NCI-H2227 (cell line): ENCODE data around the gene STT3B.
"Not testable (repeated sequence)": the region's sequence is repeated elsewhere in the genome, so short reads cannot be mapped to it uniquely, and the experiment has no call there.

Experiments
- DNase-seq: peaks from one replicate; lab custom pipeline; 2025; ENCODE audit not compliant: unreplicated experiment; lab: John Stamatoyannopoulos, UW

The STT3B gene

GRCh38 chr3:31532587-31533168 lies at the start of gene STT3B:
Gene STT3B (plus strand): TSS chr3:31532925. CDS start chr3:31532999, 74 bp downstream.
- DNase-seq = peak; percentile 80

DNA sequence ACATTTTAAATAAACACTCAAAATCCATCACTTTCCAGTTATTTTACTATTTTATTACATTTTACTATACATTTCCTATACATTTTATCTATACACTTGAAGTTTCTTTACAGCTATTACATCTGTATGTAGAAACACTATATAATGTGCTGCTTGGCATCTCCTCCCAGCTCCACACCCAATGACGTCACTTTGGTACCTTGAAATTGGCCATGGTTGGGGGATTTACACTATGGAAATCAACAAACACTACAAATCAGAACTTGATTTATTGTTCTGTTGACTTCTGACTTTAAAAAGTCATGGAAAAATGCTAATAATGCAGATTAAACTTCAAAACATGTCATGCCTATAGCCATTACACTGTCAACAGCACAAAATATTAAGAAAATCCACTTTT lies 48.9 kb upstream of the STT3B start:
- DNase-seq = no peak

DNA sequence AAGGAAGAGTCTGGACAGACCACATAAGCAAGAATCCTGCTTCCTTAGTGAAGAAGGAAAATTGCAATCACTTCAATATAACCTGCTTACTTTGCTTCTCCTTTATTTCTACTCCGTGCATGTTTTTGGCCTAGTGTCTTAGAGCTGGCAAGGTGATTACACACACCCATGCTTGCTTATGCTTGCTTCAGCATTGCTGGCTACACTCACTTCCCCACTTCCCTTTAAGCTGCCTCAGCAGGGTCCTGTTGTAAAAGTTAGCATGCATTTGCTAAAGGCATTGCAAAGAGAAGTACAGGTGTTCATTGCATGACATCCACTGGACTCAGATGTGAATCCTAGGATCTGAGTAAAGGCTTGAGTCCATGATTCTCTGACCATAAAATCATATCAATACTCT lies 47.5 kb upstream of the STT3B start:
- DNase-seq = no peak

DNA sequence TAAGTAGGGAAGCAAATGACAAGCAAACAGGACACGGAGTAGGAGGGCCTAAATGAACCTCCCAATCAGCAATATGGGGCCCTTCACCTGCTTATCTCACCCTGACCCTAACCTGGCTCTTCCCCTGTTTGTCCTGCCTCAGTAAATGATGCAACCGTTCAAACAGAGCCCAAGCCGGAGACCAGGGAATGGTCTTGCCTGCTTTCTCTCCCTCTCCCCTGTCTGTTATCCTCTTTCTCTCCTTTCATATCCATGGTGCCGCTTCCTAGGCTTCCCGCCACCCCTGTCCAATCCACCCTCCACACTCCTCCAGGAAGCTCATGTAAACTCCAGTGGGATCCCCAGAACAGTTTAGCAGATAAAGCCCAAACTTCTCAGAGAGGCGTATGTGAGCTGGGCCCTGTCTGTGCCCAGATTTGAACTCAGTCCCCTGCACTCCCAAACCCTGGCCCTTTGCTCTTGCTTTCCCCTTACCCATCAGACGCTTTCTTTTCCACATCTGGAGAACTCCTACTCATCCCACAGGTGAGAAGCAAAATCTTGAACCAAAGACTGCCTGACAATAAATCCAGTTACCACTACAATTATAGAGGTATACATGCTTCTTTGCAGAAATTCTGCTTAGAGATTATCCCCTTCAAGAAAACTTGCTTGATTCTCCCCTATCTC lies 45.7 kb upstream of the STT3B start:
- DNase-seq = no peak

- DNase-seq = no peak
These were observed 44.2 kb upstream of the STT3B start for GRCh38 chr3:31488475-31489017.

- no peak for DNase-seq
These were observed 42.2 kb upstream of the STT3B start for GRCh38 chr3:31490502-31490901.

- no peak for DNase-seq
These were observed 41.1 kb upstream of the STT3B start for GRCh38 chr3:31491660-31492059.

GRCh38 chr3:31493149-31493548 lies 39.6 kb upstream of the STT3B start:
- DNase-seq = no peak

GRCh38 chr3:31495971-31496665 lies 36.6 kb upstream of the STT3B start:
- no peak for DNase-seq

DNA sequence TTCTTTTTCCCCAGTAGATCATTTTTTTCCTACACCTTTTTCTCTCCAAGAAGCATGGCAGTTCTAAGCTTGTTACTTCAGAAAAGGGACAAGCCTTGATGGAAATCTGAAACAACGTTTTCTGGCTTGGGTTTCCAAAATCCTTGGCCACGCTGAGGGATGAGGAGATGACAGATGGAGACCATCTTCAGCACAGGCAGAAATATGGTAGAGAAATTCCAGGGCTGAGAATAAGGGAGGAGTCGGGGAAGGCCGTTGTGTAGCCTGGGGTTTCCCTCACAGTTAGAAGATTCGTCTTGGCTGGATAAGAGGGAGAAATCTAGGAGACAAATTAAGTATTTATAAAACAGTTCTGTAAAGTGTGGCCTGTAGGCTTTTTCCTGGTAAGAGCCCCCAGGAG lies 33.9 kb upstream of the STT3B start:
- DNase-seq = no peak

DNA sequence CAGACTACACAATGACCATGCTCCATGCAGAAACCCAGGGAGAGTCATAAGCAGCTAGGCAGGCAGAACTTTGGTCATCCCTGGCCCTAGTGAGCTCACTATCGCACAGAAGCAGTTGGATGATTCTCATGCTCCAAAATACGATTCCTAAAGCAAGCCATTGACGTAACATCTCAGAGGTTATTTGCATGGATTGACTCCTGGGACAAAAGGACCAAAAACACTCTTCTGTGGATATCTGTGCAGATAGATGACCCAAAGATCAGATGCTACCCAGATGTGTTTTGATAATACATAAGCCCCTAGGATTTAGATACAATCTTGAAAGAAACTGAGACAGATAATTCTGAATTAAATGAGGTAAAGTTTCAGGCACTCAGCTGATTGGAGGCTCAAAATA lies 33.4 kb upstream of the STT3B start:
- DNase-seq = no peak

GRCh38 chr3:31502803-31503221 lies 29.9 kb upstream of the STT3B start:
- no peak for DNase-seq

DNA sequence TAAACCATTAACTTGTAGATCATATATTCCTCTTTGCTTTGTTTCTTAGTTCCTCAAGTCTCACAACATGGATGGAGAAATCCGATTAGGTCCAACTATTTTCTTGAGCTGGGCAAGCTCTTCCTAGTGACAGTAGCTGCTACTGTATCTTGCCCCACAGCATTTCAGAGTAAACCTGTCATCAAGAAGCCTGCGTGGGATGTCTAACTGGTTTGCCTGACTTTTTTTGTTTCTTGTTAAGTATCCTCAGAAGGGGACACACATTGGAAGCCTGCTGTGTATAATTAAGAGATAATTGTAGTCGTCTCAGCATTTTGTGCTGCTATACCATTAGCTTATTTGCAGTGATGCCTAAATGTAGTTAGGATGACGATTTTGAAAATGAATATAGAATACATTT lies 29.3 kb upstream of the STT3B start:
- peak; percentile 11 for DNase-seq

DNA sequence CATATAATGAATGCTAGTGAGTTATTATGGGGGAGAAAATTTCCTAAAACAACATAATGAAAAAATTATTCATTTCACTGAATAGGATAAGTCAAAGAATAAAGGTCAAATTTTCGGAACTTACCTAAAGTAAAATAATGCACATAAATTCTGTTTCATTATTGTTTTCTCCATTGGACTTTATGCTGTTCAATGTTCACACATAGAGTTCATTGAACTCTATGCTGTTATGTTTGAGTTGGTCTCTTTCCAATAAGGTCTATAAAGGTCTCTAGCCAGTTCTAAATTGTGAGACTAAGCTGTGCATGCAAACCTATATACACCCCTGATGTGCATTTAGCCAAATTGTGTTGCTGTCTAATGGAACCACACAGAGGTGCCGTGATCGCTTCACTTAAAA lies 28.5 kb upstream of the STT3B start:
- no peak for DNase-seq

- no peak for DNase-seq
These were observed 27.2 kb upstream of the STT3B start for GRCh38 chr3:31505371-31506048.

DNA sequence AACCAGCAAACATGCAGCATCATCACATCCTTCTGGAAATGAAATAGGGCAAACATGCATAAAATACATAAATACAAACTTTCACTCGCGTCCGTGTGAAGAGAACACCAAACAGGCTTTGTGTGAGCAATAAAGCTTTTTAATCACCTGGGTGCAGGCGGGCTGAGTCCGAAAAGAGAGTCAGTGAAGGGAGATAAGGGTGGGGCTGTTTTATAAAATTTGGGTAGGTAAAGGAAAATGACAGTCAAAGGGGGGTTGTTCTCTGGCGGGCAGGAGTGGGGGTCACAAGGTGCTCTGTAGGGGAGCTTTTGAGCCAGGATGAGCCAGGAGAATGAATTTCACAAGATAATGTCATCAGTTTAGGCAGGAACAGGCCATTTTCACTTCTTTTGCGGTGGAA lies 26.2 kb upstream of the STT3B start:
- DNase-seq = not testable (repeated sequence)

- no peak for DNase-seq
These were observed 24.1 kb upstream of the STT3B start for GRCh38 chr3:31508452-31509146.

GRCh38 chr3:31509147-31509728 lies 23.5 kb upstream of the STT3B start:
- no peak for DNase-seq

- no peak for DNase-seq
These were observed 18.2 kb upstream of the STT3B start for GRCh38 chr3:31514570-31514969.

DNA sequence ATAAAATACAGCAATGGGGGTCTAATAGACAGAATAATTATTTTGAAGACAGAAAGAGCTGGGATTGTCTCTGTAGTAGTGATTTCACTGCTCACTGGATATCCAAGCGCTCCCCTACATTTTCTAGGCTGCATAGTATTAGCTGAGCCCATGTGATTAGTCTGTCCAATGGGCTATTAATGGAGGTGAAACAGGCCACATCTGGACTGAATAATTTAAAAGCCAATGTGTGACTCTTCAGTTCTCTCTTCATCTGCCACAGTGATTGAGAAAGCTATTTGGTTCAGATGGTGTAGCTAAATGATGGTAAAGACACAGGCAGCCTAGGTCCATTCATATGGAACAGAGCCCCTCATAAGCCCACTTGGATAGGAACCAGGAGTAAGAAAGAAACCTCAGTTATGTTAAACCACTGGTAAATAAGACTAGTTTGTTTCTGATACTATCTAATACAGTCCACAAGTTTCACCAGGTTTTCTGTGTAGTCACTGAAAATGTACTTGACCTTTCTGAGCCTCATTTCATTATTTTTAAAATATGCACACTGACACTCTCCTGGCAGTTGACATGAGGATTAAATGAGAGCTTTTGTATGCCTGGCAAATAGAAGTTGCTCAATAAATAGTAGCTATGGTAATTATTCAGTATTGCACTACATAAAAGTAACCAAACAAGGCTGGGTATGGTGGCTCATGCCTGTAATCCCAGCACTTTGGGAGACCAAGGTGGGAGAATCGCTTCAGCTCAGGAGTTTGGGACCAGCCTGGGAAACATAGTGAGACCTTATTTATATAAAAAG lies 17.0 kb upstream of the STT3B start:
- DNase-seq = no peak
